Erythroblast (primary cell): ENCODE results near the gene MEOX2.

ENCODE experiments used
- DNase-seq, 2 experiments: peaks; one replicate each; lab custom pipeline; 2025; lab: John Stamatoyannopoulos, UW
- GATA1 ChIP-seq: IDR thresholded peaks from 2 replicates; pipeline ENCODE4 v1.6.1; 2011; ENCODE audit warnings: low read depth, mild to moderate bottlenecking, control low read depth, low read length, moderate library complexity
- POLR2A ChIP-seq: IDR thresholded peaks from 2 replicates; pipeline ENCODE4 v1.6.1; 2011; ENCODE audit warnings: mild to moderate bottlenecking, low read length

Gene MEOX2

DNA sequence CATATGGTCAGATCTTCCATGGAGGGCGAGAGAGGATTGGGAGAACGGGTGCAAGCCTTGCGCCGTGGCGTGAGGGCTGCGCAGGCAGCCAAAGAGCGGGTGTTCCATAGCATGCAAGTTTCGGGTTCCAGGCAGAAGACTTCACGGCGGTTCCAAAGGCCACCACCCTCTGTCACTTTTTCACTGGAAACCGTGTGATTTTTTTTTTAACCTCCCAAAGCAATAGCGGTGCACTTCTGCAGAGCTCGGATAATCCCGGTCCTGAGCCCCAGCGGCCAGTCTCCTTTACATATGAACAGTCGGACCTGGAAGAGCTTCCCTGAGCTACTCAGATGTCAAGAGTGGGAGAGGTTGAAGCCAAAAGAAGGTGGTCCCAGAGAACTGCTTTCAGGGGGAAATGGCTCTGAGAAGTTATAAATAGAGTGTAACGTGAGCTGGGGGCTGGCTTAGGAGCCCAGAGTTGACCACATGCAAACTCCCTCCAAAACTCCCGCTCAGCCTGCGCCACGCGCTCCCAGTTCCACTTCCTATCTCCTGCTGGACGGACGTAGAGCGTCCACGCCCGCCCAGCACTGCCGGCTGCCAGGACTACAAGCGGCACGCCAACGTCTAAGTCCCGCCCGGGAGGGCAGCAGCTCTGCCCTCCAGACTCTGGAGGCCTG is at the start of gene MEOX2:
MEOX2 (minus strand) TSS at position 389 of the 662 bp plus-strand sequence; CDS start at position 108, 281 bp downstream.
- DNase-seq, result no peak
- TF ChIP-seq GATA1 (no peak), POLR2A (no peak)

DNA sequence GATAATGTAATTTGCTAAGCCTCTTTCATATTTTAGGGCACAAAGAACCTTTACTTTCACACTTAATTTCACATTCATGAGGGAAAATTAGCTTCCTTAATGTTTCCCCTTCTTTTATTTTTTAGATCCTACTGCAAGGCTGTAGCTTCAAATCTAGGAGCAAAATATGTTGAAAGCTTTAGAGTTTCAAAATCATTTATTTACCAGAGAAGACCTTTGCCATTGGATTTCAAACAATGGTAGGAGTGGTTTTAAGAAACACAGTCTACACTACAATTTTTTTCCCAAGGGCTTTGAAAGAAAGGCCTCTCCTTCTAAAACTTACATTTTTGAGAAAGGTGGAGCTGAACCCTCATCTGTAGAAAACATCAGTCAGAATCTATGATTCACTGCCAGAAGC is 43.3 kb upstream of the MEOX2 start:
- TF ChIP-seq GATA1 (no peak), POLR2A (no peak)
- no peak for DNase-seq

DNA sequence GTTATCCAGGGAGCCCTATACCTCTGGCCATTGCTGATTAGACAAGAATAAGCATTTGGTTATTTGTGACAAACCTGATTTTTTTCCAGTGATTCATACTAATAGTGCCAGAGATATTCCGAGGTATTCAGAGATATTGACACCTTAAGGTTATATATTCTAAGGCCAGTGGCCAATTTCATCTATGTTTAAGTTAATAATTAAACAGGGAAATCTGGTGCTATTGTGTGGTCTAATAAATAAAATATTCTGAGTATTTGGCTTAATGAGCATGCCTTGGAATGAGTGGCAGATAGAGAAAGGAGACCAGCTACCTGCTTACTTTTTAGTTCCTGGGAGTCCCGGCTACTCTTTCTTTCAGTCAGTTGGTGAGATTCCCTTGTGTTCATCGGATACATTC is 38.6 kb upstream of the MEOX2 start:
- no peak for TF ChIP-seq POLR2A
- no peak for DNase-seq

GRCh38 chr7:15723841-15724240 is 37.4 kb upstream of the MEOX2 start:
- no peak for DNase-seq
- TF ChIP-seq GATA1 (no peak), POLR2A (no peak)

DNA sequence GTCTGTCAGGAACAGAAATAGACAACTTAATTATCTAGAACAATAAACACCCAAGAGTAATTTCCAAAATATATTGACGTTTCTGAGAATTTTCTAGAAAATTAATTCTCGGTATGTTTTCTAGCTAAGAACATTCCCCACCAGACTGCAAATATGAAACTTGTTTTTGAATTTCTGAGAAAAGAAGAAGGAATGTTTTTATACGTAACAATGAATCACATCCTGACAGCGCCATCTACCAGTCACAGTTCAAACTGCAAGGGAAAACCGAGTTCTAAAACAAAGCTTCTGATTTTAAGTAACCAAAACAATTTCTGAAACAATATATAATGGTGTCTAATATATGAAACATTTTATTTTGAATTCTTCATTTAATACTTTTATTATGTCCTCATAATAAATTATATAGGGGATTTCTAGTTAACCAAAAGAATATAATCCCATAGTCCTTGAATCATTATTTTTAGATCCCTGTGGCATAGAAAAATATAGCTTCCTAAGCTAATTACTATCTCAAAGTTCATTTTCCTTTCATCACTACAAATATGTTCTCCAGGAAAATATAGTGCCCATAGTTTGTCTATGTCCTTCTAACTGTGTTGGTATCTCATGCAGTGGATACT is 34.5 kb upstream of the MEOX2 start:
- TF ChIP-seq GATA1, result no peak
- no peak for TF ChIP-seq POLR2A
- peak; percentile 27 to 56 for DNase-seq

- DNase-seq, result no peak
- no peak for TF ChIP-seq GATA1
- TF ChIP-seq POLR2A, result no peak
Measured at GRCh38 chr7:15719311-15719710, 32.8 kb upstream of the MEOX2 start.

GRCh38 chr7:15715435-15715834 is 29.0 kb upstream of the MEOX2 start:
- TF ChIP-seq GATA1 (no peak), POLR2A (no peak)
- no peak for DNase-seq

GRCh38 chr7:15709978-15710377 is 23.5 kb upstream of the MEOX2 start:
- TF ChIP-seq POLR2A, result no peak
- TF ChIP-seq GATA1, result no peak
- DNase-seq, result no peak

GRCh38 chr7:15707570-15707969 is 21.1 kb upstream of the MEOX2 start:
- no peak for TF ChIP-seq GATA1
- DNase-seq, result no peak

DNA sequence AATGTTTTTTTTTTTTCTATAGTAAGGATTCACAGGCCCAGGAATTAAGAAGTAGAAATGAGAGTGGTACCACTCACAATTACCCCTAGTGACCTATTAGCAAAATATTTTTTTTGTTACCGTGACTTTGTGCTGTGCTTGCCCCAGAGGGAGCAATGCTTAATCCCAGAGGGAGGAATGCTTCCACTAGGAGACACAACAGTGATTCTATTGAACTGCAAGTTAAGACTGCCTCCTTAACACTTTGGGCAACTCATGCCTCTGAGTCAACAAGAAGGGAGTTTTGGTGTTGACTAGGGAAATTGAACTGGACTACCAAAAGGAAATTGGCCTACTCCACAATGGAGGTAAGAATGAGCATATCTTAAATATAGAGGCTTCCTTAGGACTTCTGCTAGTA is 17.2 kb upstream of the MEOX2 start:
- DNase-seq, result no peak
- TF ChIP-seq GATA1 (no peak), POLR2A (no peak)

- no peak for TF ChIP-seq POLR2A
- TF ChIP-seq GATA1, result no peak
- DNase-seq, result no peak
Measured at GRCh38 chr7:15692501-15693020, 6.1 kb upstream of the MEOX2 start.

- TF ChIP-seq POLR2A (no peak), GATA1 (no peak)
- DNase-seq, result no peak
Measured at GRCh38 chr7:15688911-15689310, 2.4 kb upstream of the MEOX2 start.

- TF ChIP-seq GATA1, result no peak
- no peak for TF ChIP-seq POLR2A
- DNase-seq, result no peak
Measured at GRCh38 chr7:15688279-15688626, 1.8 kb upstream of the MEOX2 start.

- no peak for DNase-seq
Measured at GRCh38 chr7:15687546-15688278, 1.2 kb upstream of the MEOX2 start.

DNA sequence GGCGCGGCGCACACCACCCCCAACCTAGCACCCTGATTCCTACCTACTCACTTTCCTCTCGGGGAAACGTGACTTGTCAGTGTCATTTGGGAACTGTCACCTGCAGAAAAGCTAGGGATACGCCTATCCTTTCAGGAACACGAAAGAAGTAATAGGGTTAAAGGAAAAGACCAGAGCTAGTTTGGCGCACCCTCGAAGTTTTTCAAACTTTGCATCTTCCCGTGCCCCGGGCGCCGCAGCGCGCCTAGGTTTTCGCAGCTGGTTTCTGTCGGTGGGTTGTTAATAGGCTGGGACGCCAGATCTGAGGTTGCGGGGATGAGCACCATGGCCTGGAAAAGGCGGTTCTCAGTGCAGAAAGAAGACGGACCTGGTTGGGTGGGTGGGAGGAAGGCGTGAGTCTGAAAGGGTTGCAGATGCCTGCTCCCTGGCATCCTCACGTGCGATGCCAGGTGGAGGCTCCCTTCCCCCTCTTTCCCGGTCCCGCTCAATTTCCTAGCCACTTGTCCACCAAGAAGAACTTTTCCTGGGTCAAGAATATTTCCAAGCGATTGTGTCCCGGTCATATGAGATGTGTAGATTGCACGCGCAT is 568 bp upstream of the MEOX2 start:
- no peak for TF ChIP-seq POLR2A
- TF ChIP-seq GATA1, result no peak
- no peak for DNase-seq

More at GRCh38 chr7:15687546-15688278, 1.2 kb upstream of the MEOX2 start:
- TF ChIP-seq POLR2A (no peak), GATA1 (no peak)
